Measurements from ENCODE around the gene SMIM17.

DNA sequence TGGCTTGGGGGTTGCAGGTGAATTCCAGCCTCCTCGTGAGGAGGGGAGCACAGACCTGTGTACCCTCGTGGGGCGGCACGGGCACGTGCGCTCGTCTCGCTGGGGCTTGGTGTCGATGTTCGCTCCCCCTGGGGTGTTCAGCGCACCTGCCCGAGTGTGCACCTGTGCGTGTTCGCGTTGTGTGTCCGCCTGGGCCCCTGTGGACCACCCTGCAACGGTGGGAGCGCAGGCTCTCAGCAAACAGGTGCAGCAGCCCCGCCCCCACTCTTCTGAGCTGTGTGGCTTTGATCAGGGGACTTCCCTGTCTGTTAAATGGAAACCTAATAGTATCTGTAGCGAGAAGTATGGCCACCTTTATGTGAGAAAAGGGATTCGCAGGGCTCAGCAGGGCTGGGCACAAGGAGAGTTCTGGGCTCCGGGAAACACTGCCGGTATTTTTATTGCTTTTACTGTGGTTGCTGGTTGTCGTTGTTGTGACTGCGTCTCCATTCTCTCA, 549 bp downstream of the SMIM17 start:
- TF ChIP-seq, protein P1, sequence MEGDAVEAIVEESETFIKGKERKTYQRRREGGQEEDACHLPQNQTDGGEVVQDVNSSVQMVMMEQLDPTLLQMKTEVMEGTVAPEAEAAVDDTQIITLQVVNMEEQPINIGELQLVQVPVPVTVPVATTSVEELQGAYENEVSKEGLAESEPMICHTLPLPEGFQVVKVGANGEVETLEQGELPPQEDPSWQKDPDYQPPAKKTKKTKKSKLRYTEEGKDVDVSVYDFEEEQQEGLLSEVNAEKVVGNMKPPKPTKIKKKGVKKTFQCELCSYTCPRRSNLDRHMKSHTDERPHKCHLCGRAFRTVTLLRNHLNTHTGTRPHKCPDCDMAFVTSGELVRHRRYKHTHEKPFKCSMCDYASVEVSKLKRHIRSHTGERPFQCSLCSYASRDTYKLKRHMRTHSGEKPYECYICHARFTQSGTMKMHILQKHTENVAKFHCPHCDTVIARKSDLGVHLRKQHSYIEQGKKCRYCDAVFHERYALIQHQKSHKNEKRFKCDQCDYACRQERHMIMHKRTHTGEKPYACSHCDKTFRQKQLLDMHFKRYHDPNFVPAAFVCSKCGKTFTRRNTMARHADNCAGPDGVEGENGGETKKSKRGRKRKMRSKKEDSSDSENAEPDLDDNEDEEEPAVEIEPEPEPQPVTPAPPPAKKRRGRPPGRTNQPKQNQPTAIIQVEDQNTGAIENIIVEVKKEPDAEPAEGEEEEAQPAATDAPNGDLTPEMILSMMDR (IDR thresholded peaks at IDR 0.05), result no peak
- TF ChIP-seq POLR2A (IDR thresholded peaks at IDR 0.05), result no peak
